HUES6 (cell line): ENCODE data around the gene RAD51B.

Experiments used
- H3K27ac ChIP-seq: 2 replicates; pipeline ENCODE4 v1.7.0; 2013; ENCODE audit warnings: low read depth, mild to moderate bottlenecking, low read length, inconsistent platforms
- H3K27me3 ChIP-seq: 2 replicates; pipeline ENCODE4 v1.6.1; 2013; ENCODE audit warnings: low read length; ENCODE audit not compliant: control insufficient read depth, insufficient read depth
- H3K36me3 ChIP-seq: 2 replicates; pipeline ENCODE4 v1.6.1; 2013; ENCODE audit warnings: low read length; ENCODE audit not compliant: control insufficient read depth, insufficient read depth
- H3K4me1 ChIP-seq: 2 replicates; pipeline ENCODE4 v1.6.1; 2013; ENCODE audit warnings: low read length; ENCODE audit not compliant: control insufficient read depth, insufficient read depth
- H3K4me3 ChIP-seq: 2 replicates; pipeline ENCODE4 v1.5.1; 2013; ENCODE audit warnings: low read depth, low read length
- H3K9ac ChIP-seq: one replicate; pipeline ENCODE4 v1.6.1; 2013; ENCODE audit warnings: mild to moderate bottlenecking, low read length
- H3K9me3 ChIP-seq: 2 replicates; pipeline ENCODE4 v1.6.1; 2013; ENCODE audit warnings: low read depth, low read length; ENCODE audit not compliant: control insufficient read depth, insufficient read depth

RAD51B gene

GRCh38 chr14:68012871-68013270 is 193.3 kb downstream of the RAD51B start:
- no peak overlapping the region for H3K4me3 ChIP-seq
- H3K9ac ChIP-seq = no peak overlapping the region
- peaks cover 8% of the 10 kb centered on the region; the same call in 1 of the 2 replicates for H3K9me3 ChIP-seq
- no peaks in the 10 kb centered on the region for H3K36me3 ChIP-seq
- no peaks in the 10 kb centered on the region for H3K4me1 ChIP-seq
- no peaks in the 10 kb centered on the region for H3K27me3 ChIP-seq
- no peak overlapping the region for H3K27ac ChIP-seq

- H3K4me1 ChIP-seq = no peaks in the 10 kb centered on the region
- H3K4me3 ChIP-seq = no peak overlapping the region
- H3K9ac ChIP-seq = no peak overlapping the region
- no peaks in the 10 kb centered on the region for H3K27me3 ChIP-seq
- H3K9me3 ChIP-seq = peaks cover 8% of the 10 kb centered on the region; the same call in 1 of the 2 replicates
- no peaks in the 10 kb centered on the region for H3K36me3 ChIP-seq
- H3K27ac ChIP-seq = no peak overlapping the region
These were observed 193.7 kb downstream of the RAD51B start for GRCh38 chr14:68013326-68013725.

GRCh38 chr14:68014771-68015170 is 195.2 kb downstream of the RAD51B start:
- Histone ChIP-seq H3K27ac (no peak overlapping the region), H3K9me3 (peaks cover 8% of the 10 kb centered on the region; the same call in 1 of the 2 replicates), H3K27me3 (no peaks in the 10 kb centered on the region), H3K4me1 (no peaks in the 10 kb centered on the region), H3K4me3 (no peak overlapping the region), H3K9ac (no peak overlapping the region), H3K36me3 (no peaks in the 10 kb centered on the region)

GRCh38 chr14:68015356-68016254 is 196.0 kb downstream of the RAD51B start:
- Histone ChIP-seq H3K36me3 (no peaks in the 10 kb centered on the region), H3K27ac (no peak overlapping the region), H3K4me3 (no peak overlapping the region), H3K9ac (no peak overlapping the region), H3K9me3 (peaks cover 8% of the 10 kb centered on the region; the same call in 1 of the 2 replicates), H3K4me1 (no peaks in the 10 kb centered on the region), H3K27me3 (no peaks in the 10 kb centered on the region)

- H3K4me1 ChIP-seq = 0 out of 2 replicates have a peak, but pooled peaks cover 6% of the 10 kb centered on the region
- no peak overlapping the region for H3K27ac ChIP-seq
- no peaks in the 10 kb centered on the region for H3K36me3 ChIP-seq
- no peak overlapping the region for H3K9ac ChIP-seq
- no peaks in the 10 kb centered on the region for H3K27me3 ChIP-seq
- no peak overlapping the region for H3K4me3 ChIP-seq
- H3K9me3 ChIP-seq = peaks cover 8% of the 10 kb centered on the region; the same call in 1 of the 2 replicates
These were observed 196.8 kb downstream of the RAD51B start for GRCh38 chr14:68016255-68016914.

GRCh38 chr14:68018598-68018997 is 199.0 kb downstream of the RAD51B start:
- Histone ChIP-seq H3K36me3 (no peaks in the 10 kb centered on the region), H3K27me3 (no peaks in the 10 kb centered on the region), H3K9ac (no peak overlapping the region), H3K9me3 (peaks cover 13% of the 10 kb centered on the region), H3K27ac (no peak overlapping the region), H3K4me3 (no peak overlapping the region), H3K4me1 (0 out of 2 replicates have a peak, but pooled peaks cover 6% of the 10 kb centered on the region)

GRCh38 chr14:68020493-68020892 is 200.9 kb downstream of the RAD51B start:
- Histone ChIP-seq H3K27me3 (no peaks in the 10 kb centered on the region), H3K9ac (no peak overlapping the region), H3K4me3 (no peak overlapping the region), H3K36me3 (no peaks in the 10 kb centered on the region), H3K27ac (no peak overlapping the region), H3K4me1 (0 out of 2 replicates have a peak, but pooled peaks cover 6% of the 10 kb centered on the region), H3K9me3 (peaks cover 5% of the 10 kb centered on the region)

GRCh38 chr14:68020999-68021663 is 201.6 kb downstream of the RAD51B start:
- Histone ChIP-seq H3K9me3 (peaks cover 5% of the 10 kb centered on the region), H3K36me3 (no peaks in the 10 kb centered on the region), H3K27ac (no peak overlapping the region), H3K27me3 (no peaks in the 10 kb centered on the region), H3K9ac (no peak overlapping the region), H3K4me1 (0 out of 2 replicates have a peak, but pooled peaks cover 6% of the 10 kb centered on the region), H3K4me3 (no peak overlapping the region)

GRCh38 chr14:68027276-68027675 is 207.7 kb downstream of the RAD51B start:
- H3K4me1 ChIP-seq = no peaks in the 10 kb centered on the region
- H3K36me3 ChIP-seq = 0 out of 2 replicates have a peak, but pooled peaks cover 2% of the 10 kb centered on the region
- peaks cover 35% of the 10 kb centered on the region for H3K9me3 ChIP-seq
- H3K4me3 ChIP-seq = no peak overlapping the region
- no peak overlapping the region for H3K27ac ChIP-seq
- no peaks in the 10 kb centered on the region for H3K27me3 ChIP-seq
- H3K9ac ChIP-seq = no peak overlapping the region

- H3K9me3 ChIP-seq = peaks cover 33% of the 10 kb centered on the region
- H3K36me3 ChIP-seq = 0 out of 2 replicates have a peak, but pooled peaks cover 2% of the 10 kb centered on the region
- H3K27me3 ChIP-seq = no peaks in the 10 kb centered on the region
- H3K4me1 ChIP-seq = no peaks in the 10 kb centered on the region
- no peak overlapping the region for H3K9ac ChIP-seq
- H3K4me3 ChIP-seq = no peak overlapping the region
- H3K27ac ChIP-seq = no peak overlapping the region
These were observed 208.5 kb downstream of the RAD51B start for GRCh38 chr14:68028075-68028474.
